Upper lobe of left lung (tissue), 6 donors: ENCODE results near the gene SCLT1. TPM values are rescaled to one million over a fixed set of nuclear protein-coding genes. Genes with fewer than 3 reads are reported as not detected.
A peak's percentile ranks its signal among the peaks of the same experiment; 100 is the strongest.

ENCODE experiments used
- ATAC-seq, 2 donors: fragments of 200-7000 bp; cut with Tn5 transposase; one replicate each; pipeline ENCODE4 v1.9.1; 2022; ENCODE audit warnings: mild to moderate bottlenecking in 2 of 2, moderate library complexity in 2 of 2; ENCODE audit not compliant: low FRiP score in 2 of 2
- DNase-seq, 2 donors: peaks; one replicate each; pipeline ENCODE4 v3.0.0-alpha.2; 2019 to 2020
- H3K27ac ChIP-seq, 4 donors: fragments of 200-600 bp; sonication (generic); one replicate each; pipeline ENCODE4 v1.5.1; 2016 to 2019
- H3K27me3 ChIP-seq, 4 donors: fragments of 200-600 bp; sonication (generic); one replicate each; pipeline ENCODE4 v1.5.1; 2017 to 2019
- H3K36me3 ChIP-seq, 4 donors: fragments of 200-600 bp; sonication (generic); one replicate each; pipeline ENCODE4 v1.5.1; 2016 to 2019
- H3K4me1 ChIP-seq, 4 donors: fragments of 200-600 bp; sonication (generic); one replicate each; pipeline ENCODE4 v1.5.1; 2018 to 2019
- H3K4me3 ChIP-seq, 4 donors: fragments of 200-600 bp; sonication (generic); one replicate each; pipeline ENCODE4 v1.5.1; 2017 to 2019; ENCODE audit warnings: mild to moderate bottlenecking in 2 of 4, moderate library complexity in 1 of 4
- H3K9me3 ChIP-seq, 4 donors: fragments of 200-600 bp; sonication (generic); one replicate each; pipeline ENCODE4 v1.5.1; 2018 to 2019
- CTCF ChIP-seq, 6 experiments: fragments of 450-650 bp in 4 of 6; fragments of 200-600 bp in 2 of 6; sonication (generic) in 2 of 6; IDR thresholded peaks; one replicate each; pipeline ENCODE4 v1.5.1; 2016 to 2019; ENCODE audit warnings: antibody characterized with exemption in 6 of 6
- EP300 ChIP-seq, 4 donors: sonication (generic); formaldehyde crosslinking; IDR thresholded peaks; one replicate each; pipeline ENCODE4 v1.5.1; 2017; ENCODE audit warnings: antibody characterized with exemption in 4 of 4, control low read depth in 2 of 4
- POLR2A ChIP-seq, 4 donors: fragments of 450-650 bp; IDR thresholded peaks; one replicate each; pipeline ENCODE4 v1.5.1; 2016 to 2017; ENCODE audit warnings: antibody characterized with exemption in 4 of 4, mild to moderate bottlenecking in 2 of 4
- POLR2AphosphoS5 ChIP-seq, 2 donors: sonication (generic); formaldehyde crosslinking; IDR thresholded peaks; one replicate each; pipeline ENCODE4 v1.5.1; 2017; ENCODE audit warnings: antibody characterized with exemption in 2 of 2
- WGBS, 2 donors: methylation state at CpG; one replicate each; pipeline ENCODE4 v1.1.5; 2017 to 2018; 5-methylcytosine and 5-hydroxymethylcytosine counted together
- total RNA-seq, 6 donors: library from RNA; depleted of rRNA in 4 of 6; stranded (reverse); fragments of >200 nt in 4 of 6; gene quantifications; one replicate each; pipeline versions ENCODE4 v1.1.0 to v1.2.1, GENCODE V29; 2016 to 2021
- donor health status: DM: no; HTN: no; CAD: no; lungs with moderate emphysema.
- donor health status: DM: no; HTN: yes; CAD: no; lungs with severe emphysema.

Gene SCLT1
- total RNA-seq, 6 donors from 2014 or later = 7.9 to 27.2 (median 14.2) TPM

GRCh38 chr4:128848461-128848860 is 244.9 kb downstream of the SCLT1 start:
- WGBS, 2 donors = 88 to 100% methylated on average over 3 of the region's 3 CpGs
- Histone ChIP-seq H3K36me3 (peaks cover 40 to 98% (median 75%) of the 10 kb centered on the region in 4 donors), H3K4me1 (peaks cover 0 to 14% (median 11%) of the 10 kb centered on the region in 4 donors), H3K9me3 (no peaks in the 10 kb centered on the region), H3K4me3 (no peak overlapping the region), H3K27me3 (no peaks in the 10 kb centered on the region), H3K27ac (no peak overlapping the region)
- DNase-seq (no peak), ATAC-seq (no peak)
- TF ChIP-seq POLR2AphosphoS5 (IDR thresholded peaks at IDR 0.05) = no peak
- no peak for TF ChIP-seq POLR2A (IDR thresholded peaks at IDR 0.05)
- TF ChIP-seq CTCF (IDR thresholded peaks at IDR 0.05) = no peak

GRCh38 chr4:128847082-128847724 is 246.1 kb downstream of the SCLT1 start:
- Histone ChIP-seq H3K27me3 (no peaks in the 10 kb centered on the region), H3K27ac (peak overlapping the region in 3 of 4 donors; percentile 44 to 52 (median 48)), H3K36me3 (peaks cover 34 to 94% (median 65%) of the 10 kb centered on the region in 4 donors), H3K4me1 (peaks cover 0 to 14% (median 11%) of the 10 kb centered on the region in 4 donors), H3K9me3 (no peaks in the 10 kb centered on the region), H3K4me3 (no peak overlapping the region)
- TF ChIP-seq POLR2A (IDR thresholded peaks at IDR 0.05) (no peak), EP300 (IDR thresholded peaks at IDR 0.05) (no peak), CTCF (IDR thresholded peaks at IDR 0.05) (no peak), POLR2AphosphoS5 (IDR thresholded peaks at IDR 0.05) (no peak)
- 78 to 79% methylated on average over 7 of the region's 7 CpGs for WGBS, 2 donors
- ATAC-seq (no peak), DNase-seq (peak in 1 of 2 donors; percentile 49)

DNA sequence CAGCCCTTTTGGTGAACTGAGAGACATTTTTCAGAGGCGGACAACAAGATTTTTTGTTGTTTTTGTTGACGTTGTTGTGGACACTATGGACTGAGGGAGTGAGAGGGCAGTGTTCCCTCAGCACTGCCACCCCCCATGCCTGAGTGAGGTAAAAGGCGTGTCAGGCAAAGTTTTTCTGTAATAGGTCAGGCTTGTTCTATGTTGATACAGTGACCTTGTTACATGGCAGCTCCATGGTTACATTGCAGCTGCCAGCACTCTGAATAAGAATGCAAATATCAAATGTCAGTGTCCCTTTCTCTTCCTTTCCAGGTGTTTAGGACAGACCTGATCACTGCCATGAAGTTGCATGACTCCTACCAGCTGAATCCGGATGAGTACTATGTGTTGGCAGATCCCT is 247.3 kb downstream of the SCLT1 start:
- TF ChIP-seq POLR2AphosphoS5 (IDR thresholded peaks at IDR 0.05) (no peak), EP300 (IDR thresholded peaks at IDR 0.05) (no peak), POLR2A (IDR thresholded peaks at IDR 0.05) (no peak), CTCF (IDR thresholded peaks at IDR 0.05) (no peak)
- peak overlapping the region in 1 of 4 donors; percentile 52 for H3K27ac ChIP-seq
- ATAC-seq (no peak), DNase-seq (no peak)
- H3K4me3 ChIP-seq = no peak overlapping the region
- WGBS, 2 donors = 82 to 86% methylated on average over 4 of the region's 4 CpGs
- no peaks in the 10 kb centered on the region for H3K27me3 ChIP-seq
- peaks cover 0 to 21% (median 15%) of the 10 kb centered on the region in 4 donors for H3K4me1 ChIP-seq
- H3K36me3 ChIP-seq = peaks cover 28 to 83% (median 54%) of the 10 kb centered on the region in 4 donors
- H3K9me3 ChIP-seq = no peaks in the 10 kb centered on the region

DNA sequence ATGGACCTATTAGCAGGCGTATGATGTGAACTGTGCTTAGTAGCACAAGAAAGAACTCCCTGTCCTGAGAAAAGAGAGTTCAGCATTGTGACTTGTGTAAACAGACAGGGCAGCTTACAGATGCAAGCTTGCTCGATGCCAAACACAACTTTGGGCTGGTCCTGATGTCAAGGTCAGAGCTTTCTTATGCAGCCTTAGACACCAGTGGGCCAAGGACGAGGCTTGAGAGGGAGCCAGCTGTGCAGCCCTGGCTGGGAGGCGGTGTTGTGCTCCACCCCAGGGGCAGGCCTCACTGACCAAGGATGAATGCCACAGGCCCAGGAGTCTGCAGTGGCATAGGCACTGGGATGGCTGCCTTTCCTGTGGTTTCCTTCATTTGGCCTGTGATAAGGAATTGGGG is 248.4 kb downstream of the SCLT1 start:
- H3K4me3 ChIP-seq = no peak overlapping the region
- H3K27me3 ChIP-seq = no peaks in the 10 kb centered on the region
- WGBS, 2 donors = 55 to 73% methylated on average over 2 to 4 of the region's 4 CpGs
- H3K4me1 ChIP-seq = peaks cover 6 to 26% (median 25%) of the 10 kb centered on the region in 4 donors
- peak overlapping the region in 3 of 4 donors; percentile 5 to 59 (median 46) for H3K27ac ChIP-seq
- no peaks in the 10 kb centered on the region for H3K9me3 ChIP-seq
- H3K36me3 ChIP-seq = peaks cover 19 to 72% (median 46%) of the 10 kb centered on the region in 4 donors
- DNase-seq = peak; percentile 21 to 24
- peak in 1 of 2 donors; percentile 23 for ATAC-seq
- TF ChIP-seq EP300 (IDR thresholded peaks at IDR 0.05) = no peak
- TF ChIP-seq POLR2AphosphoS5 (IDR thresholded peaks at IDR 0.05) = peak in 1 of 2 donors; percentile 31

DNA sequence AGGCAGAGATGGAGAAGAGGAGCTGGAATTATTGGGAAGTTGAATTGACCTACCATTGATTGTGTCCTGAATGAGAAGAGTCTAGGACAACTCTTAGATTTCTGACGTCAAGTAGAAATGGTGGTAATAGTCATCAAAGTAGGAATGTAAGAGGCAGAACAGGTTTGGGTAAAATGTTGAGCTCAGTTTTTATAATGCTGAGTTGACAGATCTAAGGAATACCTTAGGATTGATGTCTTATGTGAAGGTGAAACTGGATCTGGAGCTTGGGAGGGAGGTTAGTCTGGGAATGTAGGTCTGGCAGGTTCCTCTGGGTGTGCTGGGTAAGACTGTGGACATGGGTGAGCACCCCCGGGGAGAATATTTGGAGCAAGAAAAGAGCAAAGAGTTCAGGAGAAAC is 251.9 kb downstream of the SCLT1 start:
- Histone ChIP-seq H3K36me3 (peaks cover 1 to 43% (median 14%) of the 10 kb centered on the region in 4 donors), H3K9me3 (no peaks in the 10 kb centered on the region), H3K4me1 (peaks cover 22 to 38% (median 29%) of the 10 kb centered on the region in 4 donors), H3K27ac (no peak overlapping the region), H3K27me3 (no peaks in the 10 kb centered on the region), H3K4me3 (no peak overlapping the region)
- 66 to 92% methylated on average over 2 of the region's 2 CpGs for WGBS, 2 donors
- no peak for TF ChIP-seq POLR2A (IDR thresholded peaks at IDR 0.05)
- no peak for TF ChIP-seq EP300 (IDR thresholded peaks at IDR 0.05)
- no peak for TF ChIP-seq POLR2AphosphoS5 (IDR thresholded peaks at IDR 0.05)
- TF ChIP-seq CTCF (IDR thresholded peaks at IDR 0.05) = no peak
- ATAC-seq = no peak
- no peak for DNase-seq
